ENCODE results near the gene CELA2A.
"Not testable (repeated sequence)": the region's sequence is repeated elsewhere in the genome, so short reads cannot be mapped to it uniquely, and the experiment has no call there.

The CELA2A gene

DNA sequence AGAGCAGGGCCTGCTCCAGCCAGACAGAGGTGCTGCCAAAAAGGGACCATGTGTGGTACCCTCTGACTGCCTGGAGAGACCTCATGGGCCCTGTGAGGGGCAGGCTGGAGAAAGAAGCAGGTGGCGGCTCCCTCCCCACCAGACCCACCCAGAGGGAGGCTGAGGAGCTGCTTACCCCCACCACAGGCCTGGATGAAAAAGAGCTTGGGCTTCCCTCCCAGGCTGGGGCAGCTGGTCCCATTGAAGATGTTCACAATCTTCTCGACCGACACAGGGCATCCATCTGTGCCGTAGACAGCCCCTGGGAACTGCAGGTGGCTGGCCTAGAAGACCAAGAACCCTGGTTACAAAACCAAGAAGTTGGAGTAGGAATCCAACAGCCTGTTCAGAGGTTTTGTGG, 47.9 kb downstream of the CELA2A start:
- no peak for FAIRE-seq

DNA sequence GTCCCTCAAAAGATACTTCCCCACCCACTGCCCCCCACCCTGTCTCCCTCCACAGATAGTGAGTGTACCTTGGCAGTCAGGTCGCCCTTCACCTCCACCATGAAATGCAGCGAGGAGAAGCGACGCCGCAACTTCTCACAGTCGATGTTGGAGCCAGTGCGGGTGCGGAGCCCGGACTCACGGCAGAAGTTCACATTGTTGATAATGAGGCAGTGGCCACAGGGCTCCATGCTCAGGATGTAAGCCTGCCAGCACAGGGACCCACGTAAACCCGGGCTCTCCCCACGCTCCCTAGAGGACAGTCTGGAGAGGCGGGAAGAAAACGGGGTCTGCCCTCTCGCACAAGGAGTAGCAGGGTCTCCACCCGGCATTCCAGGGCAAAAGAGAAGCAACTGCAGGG, 50.3 kb downstream of the CELA2A start:
- no peak for FAIRE-seq

DNA sequence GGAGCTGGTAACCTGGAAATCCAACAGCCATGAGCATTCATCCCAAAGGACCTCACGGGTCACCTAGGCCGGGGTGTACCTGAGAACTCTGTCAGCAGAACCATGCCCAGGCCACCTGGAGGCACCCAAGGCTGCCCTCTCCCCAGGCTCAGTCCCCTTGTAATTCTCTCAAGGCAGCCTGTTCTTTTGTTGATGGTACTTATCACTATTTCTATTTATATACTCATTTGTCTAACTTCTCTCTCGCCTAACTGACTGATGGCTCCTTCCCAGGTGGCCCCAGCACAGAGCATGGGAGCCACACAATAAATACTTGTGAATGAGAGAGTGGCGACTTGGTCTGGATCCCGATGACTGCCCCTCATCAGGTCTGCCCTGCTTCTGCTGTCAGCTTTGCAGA, 50.7 kb downstream of the CELA2A start:
- no peak for FAIRE-seq

DNA sequence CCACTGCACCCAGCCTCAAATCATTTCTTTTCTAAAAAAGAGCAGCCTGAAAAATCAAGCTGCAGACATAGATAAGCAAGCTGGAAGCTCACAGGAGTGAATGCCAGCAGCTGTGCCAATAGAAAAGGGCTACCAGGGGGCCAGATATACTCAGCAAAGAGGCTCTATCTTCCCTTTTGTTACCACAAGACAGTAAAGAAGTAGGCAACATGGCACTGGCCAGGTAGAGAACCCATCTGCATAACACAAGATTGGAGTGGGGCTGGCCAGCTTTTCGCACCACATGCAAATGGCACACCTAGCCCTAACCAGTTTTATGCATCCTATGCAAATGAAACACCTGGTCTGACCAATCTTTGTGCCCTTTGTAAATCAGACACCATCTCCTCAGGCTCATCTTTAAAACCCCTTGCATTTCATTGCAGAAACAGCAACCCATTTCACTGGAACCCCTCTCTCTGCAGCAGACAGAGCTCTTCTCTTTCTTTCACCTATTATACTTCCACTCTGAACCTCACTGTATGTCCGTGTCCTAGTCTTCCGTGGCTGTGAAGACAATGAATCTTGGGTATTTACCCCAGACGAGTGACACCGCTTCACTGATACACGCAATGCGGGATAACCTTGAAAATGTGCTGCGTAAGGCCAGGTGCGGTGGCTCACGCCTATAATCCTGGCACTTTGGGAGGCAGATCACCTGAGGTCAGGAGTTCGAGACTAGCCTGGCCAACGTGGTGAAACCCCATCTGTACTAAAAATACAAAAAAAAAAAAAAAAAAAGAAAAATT, 52.4 kb downstream of the CELA2A start:
- FAIRE-seq, result no peak

DNA sequence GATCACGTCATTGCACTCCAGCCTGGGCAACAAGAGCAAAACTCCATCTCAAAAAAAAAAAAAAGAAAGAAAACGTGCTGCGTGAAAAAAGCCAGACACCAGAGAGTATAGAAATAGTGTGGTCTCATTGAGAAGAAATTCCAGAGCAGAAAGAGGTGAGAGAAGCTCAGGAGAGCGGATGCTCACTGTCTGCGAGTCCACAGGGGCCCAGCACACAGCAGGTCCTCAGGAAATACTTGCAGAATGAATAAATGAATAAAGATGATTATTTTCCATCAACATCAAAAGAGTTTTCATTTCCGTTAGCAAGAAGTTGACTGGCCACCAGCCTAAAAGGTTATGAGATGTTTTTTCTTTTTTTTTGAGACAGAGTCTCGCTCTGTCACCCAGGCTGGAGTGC, 53.1 kb downstream of the CELA2A start:
- FAIRE-seq, result no peak

DNA sequence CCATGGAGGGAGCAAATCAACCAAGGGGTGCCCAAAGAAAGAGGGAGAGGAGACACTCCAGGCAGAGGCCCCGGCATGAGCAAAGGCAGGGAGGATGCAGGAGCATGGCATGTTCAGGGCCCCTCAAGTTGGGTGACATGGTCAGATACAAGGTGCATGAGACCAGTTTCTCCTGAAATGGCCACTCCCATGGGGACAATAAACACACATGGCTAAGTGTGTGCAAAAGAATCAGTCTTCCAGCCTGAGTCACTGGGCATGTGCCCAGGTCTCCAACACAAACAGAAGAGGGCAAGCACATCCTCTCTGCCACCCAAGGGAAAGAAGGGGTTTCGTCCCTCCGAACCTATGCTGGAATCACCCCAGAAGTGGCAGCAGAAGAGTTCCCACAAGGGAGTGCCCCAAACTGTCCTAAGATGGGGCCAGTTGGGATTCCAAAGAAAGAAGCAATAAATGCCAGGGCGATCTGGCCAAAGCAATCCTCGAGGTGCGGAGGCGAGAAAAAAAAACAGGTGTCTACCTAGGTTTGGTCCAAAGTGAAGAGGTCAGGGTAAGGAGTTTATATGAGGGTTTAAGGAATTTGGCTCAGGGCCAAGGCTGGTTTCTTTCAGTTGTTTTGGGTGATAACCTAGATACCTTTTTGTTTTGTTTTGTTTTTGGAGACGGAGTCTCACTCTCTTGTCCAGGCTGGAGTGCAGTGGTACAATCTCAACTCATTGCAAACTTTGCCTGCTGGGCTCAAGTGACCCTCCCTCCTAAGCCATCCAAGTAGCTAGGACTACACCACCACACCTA, 54.3 kb downstream of the CELA2A start:
- FAIRE-seq, result no peak

DNA sequence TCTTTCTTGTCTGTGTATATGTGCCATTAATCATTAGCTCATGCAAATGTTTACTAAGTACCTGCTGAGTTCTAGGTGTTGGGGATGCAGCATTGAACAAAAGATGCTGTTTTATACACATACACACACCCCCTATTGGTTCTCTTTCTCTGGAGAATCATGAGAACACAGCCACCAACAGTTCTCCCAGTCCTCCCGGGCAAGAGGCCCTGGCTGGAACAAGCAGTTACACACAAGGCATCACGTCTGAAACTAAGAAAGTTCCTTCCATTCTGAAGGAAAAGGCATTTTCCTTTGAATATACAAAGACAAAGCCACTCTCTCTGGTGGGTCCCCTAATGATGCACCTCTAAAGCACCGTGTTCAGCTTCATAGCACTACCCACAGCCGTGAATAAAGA, 56.7 kb downstream of the CELA2A start:
- no peak for FAIRE-seq

DNA sequence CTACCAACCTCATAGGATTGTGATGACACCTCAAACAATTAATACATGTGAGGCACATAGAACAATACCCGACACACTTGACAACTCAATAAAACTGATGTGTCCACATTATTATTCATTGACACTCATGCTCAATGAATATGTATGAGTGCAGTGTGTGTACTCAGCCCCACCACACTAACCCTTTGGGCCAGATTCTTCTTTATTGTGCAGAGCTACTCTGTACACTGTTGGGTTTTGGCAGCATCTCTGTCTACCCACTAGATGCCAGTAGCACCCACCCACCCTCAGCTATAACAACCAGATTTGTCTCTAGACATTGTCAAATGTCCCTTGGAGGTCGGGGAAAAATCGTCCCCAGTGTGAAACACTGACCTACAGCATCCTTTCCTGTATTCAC, 57.4 kb downstream of the CELA2A start:
- no peak for FAIRE-seq

DNA sequence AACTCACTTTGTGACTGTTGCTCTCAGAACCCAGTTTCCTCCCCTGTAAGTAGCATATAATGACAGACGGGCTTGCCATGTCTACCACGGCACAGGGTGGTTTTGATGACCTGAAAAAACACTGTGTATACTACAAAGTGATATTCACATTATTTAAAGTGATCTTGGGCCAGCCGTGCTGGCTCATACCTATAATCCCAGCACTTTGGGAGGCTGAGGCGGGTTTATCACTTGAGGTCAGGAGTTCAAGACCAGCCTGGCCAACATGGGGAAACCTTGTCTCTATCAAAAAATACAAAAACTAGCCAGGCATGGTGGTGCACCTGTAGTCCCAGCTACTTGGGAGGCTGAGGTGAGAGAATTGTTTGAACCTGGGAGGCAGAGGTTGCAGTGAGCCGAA, 58.0 kb downstream of the CELA2A start:
- FAIRE-seq, result not testable (repeated sequence)

DNA sequence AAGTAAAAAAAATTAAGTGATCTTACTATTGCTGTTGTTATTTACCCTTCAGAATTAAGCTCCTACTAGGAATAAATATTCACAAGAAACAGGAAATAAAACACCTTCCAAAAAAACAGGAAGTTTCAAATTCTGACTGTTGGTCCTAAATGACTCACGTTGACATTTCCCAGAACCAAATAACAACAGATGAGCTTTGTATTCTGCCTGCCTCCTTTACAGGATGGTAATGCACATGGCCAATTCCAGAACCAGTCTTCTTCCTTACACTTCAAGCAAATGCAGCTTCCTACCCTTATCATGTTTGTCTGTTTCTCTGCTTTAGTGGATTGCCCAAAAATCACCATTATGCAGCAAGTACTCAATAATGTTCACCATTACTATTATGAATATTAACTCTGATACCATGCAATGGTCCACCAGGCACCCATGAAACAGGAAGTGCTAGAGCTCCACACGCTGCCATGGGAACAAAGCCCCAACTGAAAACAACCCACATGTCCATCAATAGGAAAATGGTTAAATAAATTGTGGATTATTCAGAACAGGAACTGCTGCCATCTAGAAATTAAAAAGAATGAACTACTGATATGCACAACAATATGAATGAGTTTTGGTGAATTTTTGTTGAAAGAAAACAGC, 58.6 kb downstream of the CELA2A start:
- no peak for FAIRE-seq

DNA sequence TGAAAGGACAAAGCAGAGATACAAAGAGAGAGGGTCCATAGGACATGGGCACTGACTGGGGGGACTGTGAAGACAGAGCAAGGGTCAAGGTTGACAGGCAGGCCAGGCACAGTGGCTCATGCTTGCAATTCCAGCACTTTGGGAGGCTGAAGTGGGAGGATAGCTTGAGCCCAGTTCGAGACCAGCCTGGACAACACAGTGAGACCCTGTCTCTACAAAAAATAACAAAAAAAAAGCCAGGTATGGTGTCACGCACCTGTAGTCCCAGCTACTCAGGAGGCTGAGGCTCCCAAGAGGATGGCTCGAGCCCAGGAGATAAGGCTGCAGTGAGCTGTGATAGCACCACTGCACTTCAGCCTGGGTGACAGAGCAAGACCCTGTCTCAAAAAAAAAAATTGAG, 63.1 kb downstream of the CELA2A start:
- no peak for FAIRE-seq

DNA sequence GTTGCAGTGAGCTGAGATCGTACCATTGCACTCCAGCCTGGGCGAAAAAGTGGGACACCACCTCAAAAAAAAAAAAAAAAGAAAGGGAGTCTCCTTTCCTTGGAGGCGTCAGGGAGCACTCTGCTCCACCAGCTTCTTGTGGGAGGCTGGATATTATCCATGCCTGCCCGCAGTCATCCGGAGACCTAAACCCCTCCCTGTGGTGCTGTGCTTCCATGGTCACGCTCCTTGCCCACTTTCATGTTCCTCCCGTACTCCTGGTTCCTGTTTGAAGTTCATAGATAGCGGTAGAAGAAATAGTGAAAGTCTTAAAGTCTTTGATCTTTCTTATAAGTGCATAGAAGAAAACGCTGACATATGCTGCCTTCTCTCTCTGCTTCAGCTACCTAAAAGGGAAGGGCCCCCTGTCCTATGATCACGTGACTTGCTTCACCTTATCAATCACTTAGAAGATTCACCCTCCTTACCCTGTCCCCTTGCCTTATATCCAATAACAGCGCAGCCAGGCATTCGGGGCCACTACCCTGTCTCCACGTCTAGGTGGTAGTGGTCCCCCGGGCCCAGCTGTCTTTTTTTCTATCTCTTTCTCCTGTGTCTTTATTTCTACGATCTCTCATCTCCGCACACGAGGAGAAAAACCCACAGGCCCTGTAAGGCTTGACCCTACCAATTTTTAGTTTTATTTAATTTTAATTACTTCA, 64.8 kb downstream of the CELA2A start:
- not testable (repeated sequence) for FAIRE-seq

Data from TTC549 (cell line).